CD4-positive, alpha-beta T cell treated with Interferon gamma for 1 hour (primary cell): ENCODE measurements around the gene ZMYM4.
"Not testable (repeated sequence)": the region's sequence is repeated elsewhere in the genome, so short reads cannot be mapped to it uniquely, and the experiment has no call there.

ENCODE experiments used
- DNase-seq: peaks from one replicate; pipeline ENCODE4 v3.0.0-alpha.2; 2020

ZMYM4 gene

GRCh38 chr1:35268282-35269200 lies at the start of gene ZMYM4:
Gene ZMYM4 (plus strand): TSS chr1:35268709. CDS start chr1:35269047, 338 bp downstream.
- DNase-seq: peak; percentile 95

- DNase-seq: no peak
Measured at GRCh38 chr1:35220976-35221375, 47.5 kb upstream of the ZMYM4 start.

GRCh38 chr1:35222322-35223083 lies 46.0 kb upstream of the ZMYM4 start:
- DNase-seq: no peak

GRCh38 chr1:35223084-35223630 lies 45.4 kb upstream of the ZMYM4 start:
- no peak for DNase-seq

GRCh38 chr1:35226546-35226945 lies 42.0 kb upstream of the ZMYM4 start:
- no peak for DNase-seq

- no peak for DNase-seq
Measured at GRCh38 chr1:35229587-35230360, 38.7 kb upstream of the ZMYM4 start.

- DNase-seq: no peak
Measured at GRCh38 chr1:35231287-35231686, 37.2 kb upstream of the ZMYM4 start.

GRCh38 chr1:35236772-35237171 lies 31.7 kb upstream of the ZMYM4 start:
- not testable (repeated sequence) for DNase-seq

GRCh38 chr1:35243691-35244090 lies 24.8 kb upstream of the ZMYM4 start:
- no peak for DNase-seq

GRCh38 chr1:35247256-35247655 lies 21.3 kb upstream of the ZMYM4 start:
- DNase-seq: no peak

- DNase-seq: no peak
Measured at GRCh38 chr1:35253941-35254340, 14.6 kb upstream of the ZMYM4 start.

- DNase-seq: no peak
Measured at GRCh38 chr1:35255276-35255675, 13.2 kb upstream of the ZMYM4 start.

GRCh38 chr1:35259561-35259960 lies 8.9 kb upstream of the ZMYM4 start:
- DNase-seq: no peak

- DNase-seq: no peak
Measured at GRCh38 chr1:35261412-35262120, 6.9 kb upstream of the ZMYM4 start.

GRCh38 chr1:35264035-35264434 lies 4.5 kb upstream of the ZMYM4 start:
- no peak for DNase-seq

GRCh38 chr1:35264871-35265270 lies 3.6 kb upstream of the ZMYM4 start:
- no peak for DNase-seq

- no peak for DNase-seq
Measured at GRCh38 chr1:35266306-35266705, 2.2 kb upstream of the ZMYM4 start.

- DNase-seq: peak; percentile 1
Measured at GRCh38 chr1:35269201-35269988, 886 bp downstream of the ZMYM4 start.

- no peak for DNase-seq
Measured at GRCh38 chr1:35269989-35270289, 1.4 kb downstream of the ZMYM4 start.

- DNase-seq: no peak
Measured at GRCh38 chr1:35270836-35271235, 2.3 kb downstream of the ZMYM4 start.

GRCh38 chr1:35274197-35274596 lies 5.7 kb downstream of the ZMYM4 start:
- DNase-seq: no peak
